Activated CD8-positive, alpha-beta memory T cell treated with anti-CD3 and anti-CD28 coated beads for 36 hours (primary cell): ENCODE measurements around the gene SLC2A11. TPM values are rescaled to one million over a fixed set of nuclear protein-coding genes. Genes with fewer than 3 reads are reported as not detected.
"Not testable (repeated sequence)": the region's sequence is repeated elsewhere in the genome, so short reads cannot be mapped to it uniquely, and the experiment has no call there.

ENCODE experiments used
- CTCF ChIA-PET: fragments of 350-600 bp; sonication (Branson Sonifier 250); formaldehyde crosslinking; loops from one replicate; lab custom pipeline; 2021; ENCODE audit warnings: antibody characterized with exemption; lab: Charles Lee
- POLR2A ChIA-PET: fragments of 350-600 bp; sonication (Branson Sonifier 250); formaldehyde crosslinking; loops from one replicate; lab custom pipeline; 2021; ENCODE audit warnings: antibody characterized with exemption; lab: Charles Lee
- total RNA-seq, 2 experiments: library from RNA; stranded (reverse); gene quantifications; one replicate each; pipeline ENCODE4 v1.2.3, GENCODE V29; 2021

The SLC2A11 gene
- total RNA-seq, 2 experiments from 2014 or later, result 8.0 to 8.1 TPM

- POLR2A ChIA-PET, result interaction anchor here (1.5 to 4.5 kb wide), 2 partner anchors 18 to 244 kb away, joined by 5 to 30 read pairs; partner anchors contain the start of gene MIF
- CTCF ChIA-PET, result interaction anchor here (1.2 to 2.6 kb wide), 2 partner anchors 14 to 19 kb away, joined by 3 to 13 read pairs; partner anchors contain the start of gene MIF
Measured at GRCh38 chr22:23912293-23912903, 54.7 kb downstream of the SLC2A11 start.

- ChIA-PET CTCF (interaction anchor here (1.2 to 2.6 kb wide), 2 partner anchors 13 to 19 kb away, joined by 3 to 13 read pairs; partner anchors contain the start of gene MIF), POLR2A (interaction anchor here (1.0 to 4.5 kb wide), 4 partner anchors 17 to 243 kb away, joined by 4 to 30 read pairs (median 6); partner anchors contain the start of gene MIF)
Measured at GRCh38 chr22:23913306-23913660, 55.6 kb downstream of the SLC2A11 start.

- POLR2A ChIA-PET, result interaction anchor here (0.5 to 4.5 kb wide), 5 partner anchors 18 to 305 kb away, joined by 3 to 30 read pairs (median 5); partner anchors contain the start of gene MIF
- CTCF ChIA-PET, result interaction anchor here (0.6 to 2.6 kb wide), 3 partner anchors 12 to 91 kb away, joined by 3 to 13 read pairs (median 4); partner anchors contain the start of gene MIF
Measured at GRCh38 chr22:23913661-23914353, 56.1 kb downstream of the SLC2A11 start.

GRCh38 chr22:23915290-23915689 lies 57.6 kb downstream of the SLC2A11 start:
- CTCF ChIA-PET, result no interaction called here
- POLR2A ChIA-PET, result no interaction called here

GRCh38 chr22:23920267-23920611 lies 62.6 kb downstream of the SLC2A11 start:
- POLR2A ChIA-PET, result interaction anchor here (0.6 kb wide), 1 partner anchor 589 kb away, joined by 3 read pairs; no protein-coding TSS in a partner anchor
- CTCF ChIA-PET, result interaction anchor here (0.7 kb wide), 1 partner anchor 105 kb away, joined by 3 read pairs; no protein-coding TSS in a partner anchor

GRCh38 chr22:23921586-23922201 lies 64.0 kb downstream of the SLC2A11 start:
- CTCF ChIA-PET, POLR2A ChIA-PET: not testable (repeated sequence)

GRCh38 chr22:23922921-23923320 lies 65.2 kb downstream of the SLC2A11 start:
- POLR2A ChIA-PET, result no interaction called here
- CTCF ChIA-PET, result no interaction called here

GRCh38 chr22:23925020-23925606 lies 67.4 kb downstream of the SLC2A11 start:
- CTCF ChIA-PET, result interaction anchor here (0.7 to 1.1 kb wide), 2 partner anchors 12 to 172 kb away, joined by 3 read pairs; no protein-coding TSS in a partner anchor
- POLR2A ChIA-PET, result interaction anchor here (0.6 kb wide), 1 partner anchor 465 kb away, joined by 9 read pairs; no protein-coding TSS in a partner anchor

GRCh38 chr22:23926561-23926960 lies 68.9 kb downstream of the SLC2A11 start:
- CTCF ChIA-PET, result interaction anchor here (1.1 kb wide), 1 partner anchor 14 kb away, joined by 3 read pairs; no protein-coding TSS in a partner anchor
- POLR2A ChIA-PET, result interaction anchor here (1.1 kb wide), 1 partner anchor 32 kb away, joined by 8 read pairs; the partner anchor contains the start of gene MIF

Other genes with a start within 250 kb of the SLC2A11 start
- gene DRICH1, start 225.6 kb upstream of the SLC2A11 start, total RNA-seq, result under 1 TPM in 1 of 2 experiments, not detected in 1; 0.19 TPM
- gene RGL4, start 166.9 kb upstream of the SLC2A11 start, total RNA-seq, result 1 to 10 TPM; 6.6 to 7.1 TPM
- 1 to 10 TPM; 3.4 to 3.5 TPM for gene ZNF70, start 106.8 kb upstream of the SLC2A11 start, total RNA-seq
- not detected for gene VPREB3, start 103.5 kb upstream of the SLC2A11 start, total RNA-seq
- gene C22orf15, start 94.9 kb upstream of the SLC2A11 start, total RNA-seq, result under 1 TPM; 0.78 to 0.84 TPM
- gene CHCHD10, start 89.9 kb upstream of the SLC2A11 start, total RNA-seq, result 100 to 1,000 TPM; 191 to 203 TPM
- under 1 TPM; 0.42 to 0.74 TPM for gene MMP11, start 85.0 kb upstream of the SLC2A11 start, total RNA-seq
- 100 to 1,000 TPM; 102 to 104 TPM for gene SMARCB1, start 70.9 kb upstream of the SLC2A11 start, total RNA-seq
- gene DERL3, start 18.9 kb upstream of the SLC2A11 start, total RNA-seq, result 1 to 10 TPM; 6.7 to 8.1 TPM
- gene MIF, start 36.5 kb downstream of the SLC2A11 start, total RNA-seq, result 1,000 to 10,000 TPM; 1,115 to 1,141 TPM
- not detected for gene GSTT2B, start 103.3 kb downstream of the SLC2A11 start, total RNA-seq
- not detected for gene DDTL, start 109.0 kb downstream of the SLC2A11 start, total RNA-seq
- gene DDT, start 116.6 kb downstream of the SLC2A11 start, total RNA-seq, result 100 to 1,000 TPM; 108 to 110 TPM
- gene GSTT2, start 122.3 kb downstream of the SLC2A11 start, total RNA-seq, result not detected
- not detected for gene GSTT4, start 147.6 kb downstream of the SLC2A11 start, total RNA-seq
- 10 to 100 TPM; 71.0 to 73.1 TPM for gene CABIN1, start 153.4 kb downstream of the SLC2A11 start, total RNA-seq